ELF-1 (cell line): ENCODE results near the gene CCDC91.
"Not testable (repeated sequence)": the region's sequence is repeated elsewhere in the genome, so short reads cannot be mapped to it uniquely, and the experiment has no call there.

Source experiments
- DNase-seq: peaks from one replicate; pipeline ENCODE4 v3.0.0-alpha.2; 2016; ENCODE audit warnings: low read depth, low spot score

Gene CCDC91

GRCh38 chr12:28290262-28290661 is 100.0 kb downstream of the CCDC91 start:
- DNase-seq: no peak

- DNase-seq: no peak
Measured at GRCh38 chr12:28292699-28293098, 102.4 kb downstream of the CCDC91 start.

- no peak for DNase-seq
Measured at GRCh38 chr12:28294300-28294699, 104.0 kb downstream of the CCDC91 start.

- no peak for DNase-seq
Measured at GRCh38 chr12:28296287-28296686, 106.0 kb downstream of the CCDC91 start.

DNA sequence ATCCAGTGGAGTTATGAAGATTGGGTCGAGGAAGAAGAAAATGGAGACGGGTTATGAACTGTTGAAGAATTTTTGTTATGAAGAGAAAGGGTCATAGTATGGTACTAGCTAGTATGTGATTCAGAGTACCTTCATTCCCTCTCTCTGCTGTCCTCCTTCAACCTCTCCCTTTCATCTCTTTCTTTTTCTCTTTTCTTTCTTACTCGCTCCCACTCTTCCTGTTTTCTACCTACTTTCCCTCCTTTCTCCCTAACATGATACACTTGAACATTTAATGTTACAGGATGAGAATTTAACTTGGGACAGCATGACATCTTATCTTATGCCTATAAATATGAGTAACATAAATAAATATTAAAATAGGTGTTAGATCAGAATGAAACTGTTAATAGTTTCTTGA is 112.9 kb downstream of the CCDC91 start:
- DNase-seq: no peak

DNA sequence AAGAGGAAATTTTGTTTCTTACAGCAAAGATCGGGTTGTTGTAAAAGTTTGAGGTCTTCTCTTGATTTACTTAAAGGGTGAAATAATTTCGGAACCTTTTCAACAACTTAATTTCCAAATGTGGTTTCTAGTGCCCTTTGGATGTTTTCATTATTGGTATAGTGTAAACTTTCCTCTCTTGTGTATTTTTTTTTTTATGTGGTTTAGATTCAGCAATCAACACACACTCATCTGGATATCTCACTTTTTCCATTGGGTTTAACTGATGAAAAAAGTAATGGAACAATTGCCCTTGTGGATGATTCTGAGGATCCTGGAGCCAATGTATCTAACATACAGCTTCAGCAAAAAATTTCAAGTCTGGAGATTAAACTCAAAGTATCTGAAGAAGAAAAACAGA is 116.3 kb downstream of the CCDC91 start:
- no peak for DNase-seq

DNA sequence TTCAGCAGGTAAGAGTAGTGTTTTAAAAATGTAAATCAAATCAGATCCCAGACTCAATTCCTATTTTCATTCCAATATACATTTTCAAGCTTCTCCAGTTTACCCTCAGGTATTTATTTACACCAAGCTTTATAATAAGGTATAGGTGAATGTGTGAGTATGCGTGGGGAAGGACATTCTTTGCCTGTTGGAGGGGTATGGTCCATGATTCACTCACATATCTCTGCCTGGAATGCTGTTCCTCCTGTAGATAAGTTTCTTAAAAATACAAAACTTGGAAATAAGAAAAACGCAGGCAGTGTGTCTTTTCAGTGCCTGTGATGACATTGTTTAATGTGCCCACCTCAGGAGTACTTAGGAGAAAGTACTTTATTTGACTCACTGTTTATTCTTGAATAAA is 118.6 kb downstream of the CCDC91 start:
- DNase-seq: no peak

GRCh38 chr12:28313631-28314030 is 123.4 kb downstream of the CCDC91 start:
- no peak for DNase-seq

DNA sequence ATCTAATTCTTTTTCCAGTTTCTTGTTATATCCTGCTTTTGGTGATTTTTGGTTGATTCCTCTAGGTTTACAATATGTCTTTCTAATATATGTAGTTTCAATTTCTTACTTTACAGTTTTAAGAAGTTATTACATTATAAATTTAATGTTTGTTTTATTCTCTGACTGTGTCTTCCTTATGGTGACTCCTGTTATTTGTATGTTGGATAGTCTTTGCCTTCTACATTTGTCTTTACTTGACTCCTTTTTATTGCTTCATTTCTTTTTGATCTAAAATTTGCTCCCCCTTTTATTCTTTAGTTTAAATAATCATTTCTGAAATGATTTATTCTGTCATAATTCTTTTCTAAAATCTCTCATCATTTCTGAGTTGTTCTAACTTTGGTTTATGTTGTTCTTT is 125.8 kb downstream of the CCDC91 start:
- no peak for DNase-seq

DNA sequence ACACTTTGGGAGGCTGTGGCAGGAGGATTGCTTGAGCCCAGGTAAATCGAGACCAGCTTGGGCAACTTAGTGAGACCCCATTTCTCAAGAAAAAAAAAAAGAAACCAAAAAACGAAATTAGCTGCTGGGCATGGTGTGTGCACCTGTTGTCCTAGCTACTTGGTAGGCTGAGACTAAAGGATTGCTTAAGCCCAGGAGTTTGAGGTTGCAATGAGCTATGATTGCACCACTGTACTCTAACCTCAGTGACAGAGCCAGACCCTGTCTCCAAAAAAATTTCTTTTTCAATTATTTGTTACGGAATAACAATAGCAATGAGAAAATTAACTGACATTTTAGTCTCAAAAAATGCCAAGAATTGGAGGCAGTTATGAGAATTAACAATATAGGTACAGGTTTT is 128.0 kb downstream of the CCDC91 start:
- DNase-seq: no peak

DNA sequence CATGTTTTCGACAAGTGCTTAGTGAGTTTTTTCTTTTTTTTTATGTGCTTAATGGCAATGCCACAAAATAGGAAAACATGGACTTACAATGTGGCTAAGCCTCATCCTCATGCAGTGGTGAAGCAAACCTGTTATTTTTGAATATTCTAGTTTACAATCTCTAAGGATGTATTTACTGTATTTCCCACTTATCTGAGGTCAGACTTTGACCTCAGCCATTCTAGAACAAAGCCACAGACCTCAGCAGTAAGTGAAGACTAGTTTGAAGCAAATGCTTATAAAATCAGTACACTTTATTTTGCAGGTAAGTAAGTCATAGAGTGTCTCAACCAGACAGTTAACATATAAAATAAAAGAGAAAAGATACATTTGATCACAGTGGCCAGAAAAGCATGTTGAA is 130.1 kb downstream of the CCDC91 start:
- no peak for DNase-seq

DNA sequence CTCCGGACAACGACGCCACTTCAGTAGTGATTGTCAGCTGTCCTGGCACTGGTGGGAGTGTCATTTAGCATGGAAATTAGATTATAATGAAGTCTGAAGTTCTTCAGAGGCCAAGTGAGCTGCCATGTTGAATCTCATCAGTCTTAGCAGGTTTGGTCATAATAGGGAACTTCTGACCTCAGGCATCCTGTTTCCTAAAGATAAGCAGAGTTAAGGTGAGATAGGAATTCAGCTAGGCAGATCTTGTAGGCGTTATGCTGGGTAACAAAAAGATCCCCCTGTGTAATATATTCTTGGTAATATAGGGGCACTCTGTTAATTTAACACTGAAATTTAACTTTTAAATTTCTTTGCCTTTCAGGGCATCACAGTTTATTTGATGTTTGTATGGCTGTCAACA is 137.5 kb downstream of the CCDC91 start:
- no peak for DNase-seq

DNA sequence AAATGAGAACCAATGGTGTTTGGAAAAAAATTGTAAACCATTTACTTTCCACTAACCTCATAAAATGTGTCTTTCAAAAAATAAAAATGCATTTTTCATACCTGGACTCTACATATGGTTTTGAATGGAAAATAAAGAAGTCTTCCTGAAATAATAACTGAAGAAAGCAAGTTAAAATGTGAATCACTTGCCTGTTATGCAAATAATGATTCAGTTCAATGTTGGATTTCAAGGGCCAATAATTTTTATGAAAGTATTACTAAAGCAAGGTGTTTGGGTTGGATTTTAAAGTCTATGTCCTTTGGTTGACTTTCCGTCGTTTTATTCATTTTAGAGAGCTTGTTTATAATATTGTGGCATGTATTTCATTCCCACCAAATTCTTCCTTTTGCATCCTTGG is 138.7 kb downstream of the CCDC91 start:
- DNase-seq: no peak

- not testable (repeated sequence) for DNase-seq
Measured at GRCh38 chr12:28329727-28330126, 139.5 kb downstream of the CCDC91 start.

- DNase-seq: not testable (repeated sequence)
Measured at GRCh38 chr12:28330232-28330631, 140.0 kb downstream of the CCDC91 start.

DNA sequence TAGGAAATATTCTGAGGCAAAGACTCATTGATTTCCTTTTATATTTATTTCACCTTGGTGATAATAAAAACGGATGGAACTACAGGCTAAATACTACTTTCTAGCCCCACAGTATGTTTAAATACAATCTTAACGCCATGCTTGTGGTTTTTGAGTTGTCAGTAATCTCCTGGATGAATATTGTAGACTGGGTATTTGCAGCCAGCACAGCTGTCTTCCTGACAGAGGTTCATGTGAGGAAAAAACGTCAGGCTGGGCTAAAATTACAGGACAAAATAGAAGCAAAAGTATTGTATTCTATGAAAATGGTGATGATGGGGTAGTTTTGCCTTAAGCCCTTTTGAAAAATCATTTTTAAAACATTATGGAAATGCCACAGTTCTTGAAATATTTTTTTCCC is 140.9 kb downstream of the CCDC91 start:
- DNase-seq: no peak

- peak; percentile 8 for DNase-seq
Measured at GRCh38 chr12:28340261-28341045, 150.2 kb downstream of the CCDC91 start.

DNA sequence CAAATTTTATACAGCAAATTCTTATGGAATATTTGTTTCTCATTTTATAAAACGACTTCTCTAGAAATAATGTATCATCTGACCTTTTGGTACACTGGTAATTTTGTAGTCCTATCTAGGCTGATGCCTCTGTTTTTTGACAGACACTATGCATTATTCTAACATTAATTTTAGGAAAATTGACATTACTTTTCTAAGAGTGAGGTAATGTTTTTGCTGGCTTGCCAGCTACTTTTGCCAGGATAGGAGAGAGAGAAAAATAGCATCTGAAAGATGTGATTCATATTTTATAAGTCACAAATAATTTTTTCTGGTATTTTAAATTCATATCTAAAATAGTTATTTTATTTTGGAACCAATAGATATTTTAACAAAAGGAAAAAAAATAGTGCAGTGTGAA is 153.5 kb downstream of the CCDC91 start:
- DNase-seq: no peak

- no peak for DNase-seq
Measured at GRCh38 chr12:28346567-28346966, 156.3 kb downstream of the CCDC91 start.

DNA sequence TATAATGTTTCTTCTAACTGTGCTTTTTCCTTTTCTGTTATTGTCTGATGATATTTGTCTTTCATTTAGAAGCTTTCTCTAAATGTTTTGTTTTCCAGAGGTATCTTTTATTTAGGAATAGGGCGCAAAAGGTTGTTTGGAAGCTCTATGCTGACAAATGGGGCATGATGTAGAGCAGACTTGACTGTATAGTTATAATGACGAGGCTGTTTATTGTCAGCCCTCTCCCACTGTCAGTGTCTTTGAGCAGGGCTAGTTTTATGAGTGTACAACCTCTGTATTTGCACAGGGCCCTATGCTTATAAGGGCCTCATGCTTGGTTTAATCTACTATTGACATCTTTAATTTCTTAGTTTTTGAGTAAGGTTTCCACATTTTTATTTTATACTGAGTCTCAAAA is 158.9 kb downstream of the CCDC91 start:
- no peak for DNase-seq

GRCh38 chr12:28350502-28350901 is 160.2 kb downstream of the CCDC91 start:
- DNase-seq: no peak

DNA sequence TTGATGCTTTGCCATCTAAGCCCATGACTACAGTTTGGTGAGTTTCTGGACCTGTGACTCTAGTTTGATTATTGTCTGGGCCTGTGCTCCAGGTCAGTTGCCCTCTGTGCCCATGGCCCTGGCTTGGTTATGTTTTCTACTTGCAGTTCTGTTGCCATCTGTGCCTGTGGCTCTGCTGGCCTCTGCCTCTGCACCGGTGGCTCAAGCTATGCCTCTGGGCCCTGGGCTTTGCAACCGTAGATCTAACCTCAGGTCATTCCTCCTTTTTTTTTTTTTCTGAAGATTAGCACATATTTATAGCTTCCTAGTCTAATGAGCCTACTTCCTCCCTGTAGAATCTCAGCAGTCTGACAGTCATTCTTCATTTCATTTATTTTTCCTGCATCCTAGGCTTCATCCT is 161.2 kb downstream of the CCDC91 start:
- DNase-seq: no peak

GRCh38 chr12:28355161-28355560 is 164.9 kb downstream of the CCDC91 start:
- DNase-seq: no peak

- DNase-seq: no peak
Measured at GRCh38 chr12:28360253-28360652, 170.0 kb downstream of the CCDC91 start.
